GM21717 (cell line): ENCODE results near the gene CACNA1E.

Experiments
- ATAC-seq: cut with Tn5 transposase; IDR thresholded peaks from one replicate; pipeline ENCODE4 v1.9.1; 2021; ENCODE audit warnings: mild to moderate bottlenecking, moderate library complexity; ENCODE audit not compliant: unreplicated experiment

CACNA1E gene

GRCh38 chr1:181674617-181675016 is 191.3 kb downstream of the CACNA1E start:
- ATAC-seq: no peak

GRCh38 chr1:181675091-181675917 is 192.0 kb downstream of the CACNA1E start:
- no peak for ATAC-seq

- no peak for ATAC-seq
Measured at GRCh38 chr1:181675918-181676190, 192.5 kb downstream of the CACNA1E start.

GRCh38 chr1:181676269-181676668 is 193.0 kb downstream of the CACNA1E start:
- peak; percentile 53 for ATAC-seq

GRCh38 chr1:181680332-181680731 is 197.0 kb downstream of the CACNA1E start:
- ATAC-seq: no peak

GRCh38 chr1:181680871-181681270 is 197.6 kb downstream of the CACNA1E start:
- ATAC-seq: no peak

GRCh38 chr1:181685211-181685610 is 201.9 kb downstream of the CACNA1E start:
- no peak for ATAC-seq

- no peak for ATAC-seq
Measured at GRCh38 chr1:181701891-181702290, 218.6 kb downstream of the CACNA1E start.

GRCh38 chr1:181704546-181704945 is 221.2 kb downstream of the CACNA1E start:
- no peak for ATAC-seq

GRCh38 chr1:181711820-181712219 is 228.5 kb downstream of the CACNA1E start:
- ATAC-seq: no peak

- no peak for ATAC-seq
Measured at GRCh38 chr1:181712711-181713110, 229.4 kb downstream of the CACNA1E start.

GRCh38 chr1:181714428-181714827 is 231.1 kb downstream of the CACNA1E start:
- ATAC-seq: no peak

- ATAC-seq: no peak
Measured at GRCh38 chr1:181718034-181718433, 234.7 kb downstream of the CACNA1E start.

- no peak for ATAC-seq
Measured at GRCh38 chr1:181726320-181727012, 243.1 kb downstream of the CACNA1E start.

- no peak for ATAC-seq
Measured at GRCh38 chr1:181730606-181731005, 247.3 kb downstream of the CACNA1E start.

GRCh38 chr1:181732218-181732990 is 249.1 kb downstream of the CACNA1E start:
- no peak for ATAC-seq

- ATAC-seq: no peak
Measured at GRCh38 chr1:181733486-181733885, 250.2 kb downstream of the CACNA1E start.

GRCh38 chr1:181737056-181737455 is 253.7 kb downstream of the CACNA1E start:
- no peak for ATAC-seq

GRCh38 chr1:181739214-181739613 is 255.9 kb downstream of the CACNA1E start:
- no peak for ATAC-seq

- no peak for ATAC-seq
Measured at GRCh38 chr1:181742426-181742825, 259.1 kb downstream of the CACNA1E start.

GRCh38 chr1:181743878-181744312 is 260.6 kb downstream of the CACNA1E start:
- no peak for ATAC-seq

GRCh38 chr1:181746224-181746623 is 262.9 kb downstream of the CACNA1E start:
- ATAC-seq: no peak
